Tibial artery (tissue), 4 donors: ENCODE measurements around the gene MRM2.

ENCODE experiments used
- DNase-seq, 2 donors: peaks; one replicate each; pipeline ENCODE4 v3.0.0-alpha.2; 2019
- H3K27ac ChIP-seq, 2 donors: fragments of 200-600 bp; sonication (generic) in 1 of 2; 1 replicate in 1 of 2; 2 replicates in 1 of 2; pipeline ENCODE4 v1.5.1; 2018 to 2019; ENCODE audit warnings: mild to moderate bottlenecking in 1 of 2
- H3K27me3 ChIP-seq, 2 donors: fragments of 200-600 bp; sonication (generic) in 1 of 2; one replicate each; pipeline versions ENCODE4 v1.5.1 to v1.6.0; 2016 to 2019
- H3K36me3 ChIP-seq, 3 donors: fragments of 200-600 bp; sonication (generic) in 2 of 3; one replicate each; pipeline ENCODE4 v1.5.1; 2016 to 2019; ENCODE audit warnings: mild to moderate bottlenecking in 2 of 3
- H3K4me1 ChIP-seq, 4 donors: fragments of 200-600 bp; sonication (generic) in 2 of 4; 1 replicate in 3 of 4; 2 replicates in 1 of 4; pipeline ENCODE4 v1.5.1; 2016 to 2019
- H3K4me3 ChIP-seq, 2 donors: fragments of 200-600 bp; sonication (generic) in 1 of 2; 1 replicate in 1 of 2; 2 replicates in 1 of 2; pipeline ENCODE4 v1.5.1; 2018 to 2019; ENCODE audit warnings: mild to moderate bottlenecking in 2 of 2
- H3K9me3 ChIP-seq, 3 donors: fragments of 200-600 bp; sonication (generic) in 1 of 3; one replicate each; pipeline ENCODE4 v1.5.1; 2016 to 2019
- intact Hi-C: fragments of 100-400 bp; cut with DNase I; formaldehyde crosslinking; loops from one replicate; pipeline ENCODE4 v1.15.0; 2023; ENCODE audit warnings: low total_unique reads
- TF ChIP-seq, protein P1 (sequence below), 2 experiments: fragments of 200-600 bp in 1 of 2; fragments of 450-650 bp in 1 of 2; IDR thresholded peaks; one replicate each; pipeline ENCODE4 v1.5.1; 2017 to 2019; ENCODE audit warnings: antibody characterized with exemption in 2 of 2, mild to moderate bottlenecking in 1 of 2, moderate library complexity in 1 of 2

The MRM2 gene

DNA sequence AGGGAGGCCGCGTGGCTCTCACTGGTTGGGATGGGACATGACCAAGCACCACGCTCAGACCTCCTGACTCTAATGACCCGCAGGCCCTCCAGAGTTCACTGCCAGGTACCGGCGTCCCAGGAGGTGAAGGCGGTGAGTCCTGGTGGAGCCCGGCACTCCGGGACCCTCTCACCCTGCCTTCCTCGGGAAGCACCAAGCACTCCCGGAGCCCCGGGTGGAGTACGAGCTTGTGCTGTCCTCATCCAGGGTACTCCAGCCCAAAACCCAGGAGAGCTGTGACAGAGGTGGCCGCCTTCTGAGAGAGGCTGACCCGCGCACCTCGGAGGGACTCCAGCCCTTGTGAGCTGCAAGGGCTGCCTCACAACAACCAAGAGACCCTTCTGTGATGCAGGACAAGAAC is 18.7 kb downstream of the MRM2 start:
- TF ChIP-seq, protein P1, sequence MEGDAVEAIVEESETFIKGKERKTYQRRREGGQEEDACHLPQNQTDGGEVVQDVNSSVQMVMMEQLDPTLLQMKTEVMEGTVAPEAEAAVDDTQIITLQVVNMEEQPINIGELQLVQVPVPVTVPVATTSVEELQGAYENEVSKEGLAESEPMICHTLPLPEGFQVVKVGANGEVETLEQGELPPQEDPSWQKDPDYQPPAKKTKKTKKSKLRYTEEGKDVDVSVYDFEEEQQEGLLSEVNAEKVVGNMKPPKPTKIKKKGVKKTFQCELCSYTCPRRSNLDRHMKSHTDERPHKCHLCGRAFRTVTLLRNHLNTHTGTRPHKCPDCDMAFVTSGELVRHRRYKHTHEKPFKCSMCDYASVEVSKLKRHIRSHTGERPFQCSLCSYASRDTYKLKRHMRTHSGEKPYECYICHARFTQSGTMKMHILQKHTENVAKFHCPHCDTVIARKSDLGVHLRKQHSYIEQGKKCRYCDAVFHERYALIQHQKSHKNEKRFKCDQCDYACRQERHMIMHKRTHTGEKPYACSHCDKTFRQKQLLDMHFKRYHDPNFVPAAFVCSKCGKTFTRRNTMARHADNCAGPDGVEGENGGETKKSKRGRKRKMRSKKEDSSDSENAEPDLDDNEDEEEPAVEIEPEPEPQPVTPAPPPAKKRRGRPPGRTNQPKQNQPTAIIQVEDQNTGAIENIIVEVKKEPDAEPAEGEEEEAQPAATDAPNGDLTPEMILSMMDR (IDR thresholded peaks at IDR 0.05), result no peak
- H3K9me3 ChIP-seq, result no peaks in the 10 kb centered on the region
- H3K27me3 ChIP-seq, result no peaks in the 10 kb centered on the region
- DNase-seq, result no peak
- peaks cover 12 to 99% (median 61%) of the 10 kb centered on the region in 3 donors for H3K36me3 ChIP-seq
- H3K4me3 ChIP-seq, result no peak overlapping the region
- intact Hi-C loops, result no loop called here
- H3K4me1 ChIP-seq, result no peaks in the 10 kb centered on the region
- H3K27ac ChIP-seq, result no peak overlapping the region

DNA sequence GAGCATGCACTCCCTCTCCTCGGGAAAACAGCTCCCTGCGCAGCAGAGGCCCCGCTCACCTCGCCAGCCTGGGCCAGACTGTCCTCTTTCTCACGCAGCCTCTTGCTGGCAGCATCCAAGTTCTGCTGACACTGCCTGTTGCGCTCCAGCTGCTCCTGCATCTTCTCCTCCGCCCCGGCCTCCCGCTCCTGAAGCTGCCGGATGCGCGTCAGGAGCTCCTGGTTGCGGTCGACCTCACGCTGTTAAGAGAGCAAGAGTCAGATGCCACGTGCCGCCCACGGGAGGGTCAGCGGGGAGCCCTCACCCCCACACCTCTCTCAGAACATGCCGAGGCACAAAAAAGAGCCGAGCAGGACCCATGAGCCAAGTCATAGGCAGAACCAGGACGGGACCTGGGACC is 19.5 kb downstream of the MRM2 start:
- no peaks in the 10 kb centered on the region for H3K4me1 ChIP-seq
- DNase-seq, result no peak
- H3K27ac ChIP-seq, result no peak overlapping the region
- H3K4me3 ChIP-seq, result no peak overlapping the region
- TF ChIP-seq, protein P1 (IDR thresholded peaks at IDR 0.05), result no peak
- peaks cover 17 to 99% (median 69%) of the 10 kb centered on the region in 3 donors for H3K36me3 ChIP-seq
- no peaks in the 10 kb centered on the region for H3K27me3 ChIP-seq
- H3K9me3 ChIP-seq, result no peaks in the 10 kb centered on the region
- intact Hi-C loops, result no loop called here

- DNase-seq, result no peak
- intact Hi-C loops, result no loop called here
Observed at GRCh38 chr7:2220954-2221353, 21.1 kb downstream of the MRM2 start.

GRCh38 chr7:2220506-2220905 is 21.5 kb downstream of the MRM2 start:
- Histone ChIP-seq H3K27me3 (no peaks in the 10 kb centered on the region), H3K27ac (no peak overlapping the region), H3K4me1 (no peaks in the 10 kb centered on the region), H3K9me3 (no peaks in the 10 kb centered on the region), H3K36me3 (peaks cover 23 to 99% (median 76%) of the 10 kb centered on the region in 3 donors), H3K4me3 (no peak overlapping the region)
- no peak for DNase-seq
- intact Hi-C loops, result no loop called here
- TF ChIP-seq, protein P1 (IDR thresholded peaks at IDR 0.05), result no peak

More at GRCh38 chr7:2220954-2221353, 21.1 kb downstream of the MRM2 start:
- Histone ChIP-seq H3K4me1 (no peaks in the 10 kb centered on the region), H3K4me3 (no peak overlapping the region), H3K27ac (no peak overlapping the region), H3K27me3 (no peaks in the 10 kb centered on the region), H3K9me3 (no peaks in the 10 kb centered on the region), H3K36me3 (peaks cover 20 to 99% (median 76%) of the 10 kb centered on the region in 3 donors)
- TF ChIP-seq, protein P1 (IDR thresholded peaks at IDR 0.05), result no peak

DNA sequence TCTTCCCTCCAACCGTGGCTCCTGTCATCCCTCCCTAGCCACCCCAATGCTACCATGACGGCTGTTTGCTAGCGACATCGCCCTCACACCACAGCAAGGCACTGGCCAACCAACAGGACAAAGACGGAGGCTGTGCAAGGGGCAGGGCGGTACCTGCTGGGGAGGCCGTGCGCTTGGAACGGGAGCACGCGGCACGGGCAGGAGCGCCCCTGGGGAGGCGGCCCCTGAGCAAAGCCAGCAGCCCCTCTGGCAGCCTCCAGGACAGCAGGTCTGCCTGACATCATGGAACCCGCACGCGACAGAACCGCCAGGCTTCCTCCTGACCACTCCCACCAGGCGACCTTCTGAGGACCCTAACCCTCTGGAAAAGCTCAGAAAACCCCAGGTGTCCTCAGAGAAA is 22.0 kb downstream of the MRM2 start:
- no peak for DNase-seq
- intact Hi-C loops, result no loop called here
- Histone ChIP-seq H3K9me3 (no peaks in the 10 kb centered on the region), H3K36me3 (peaks cover 25 to 99% (median 74%) of the 10 kb centered on the region in 3 donors), H3K4me1 (no peaks in the 10 kb centered on the region), H3K4me3 (no peak overlapping the region), H3K27ac (no peak overlapping the region), H3K27me3 (no peaks in the 10 kb centered on the region)
- TF ChIP-seq, protein P1 (IDR thresholded peaks at IDR 0.05), result no peak

DNA sequence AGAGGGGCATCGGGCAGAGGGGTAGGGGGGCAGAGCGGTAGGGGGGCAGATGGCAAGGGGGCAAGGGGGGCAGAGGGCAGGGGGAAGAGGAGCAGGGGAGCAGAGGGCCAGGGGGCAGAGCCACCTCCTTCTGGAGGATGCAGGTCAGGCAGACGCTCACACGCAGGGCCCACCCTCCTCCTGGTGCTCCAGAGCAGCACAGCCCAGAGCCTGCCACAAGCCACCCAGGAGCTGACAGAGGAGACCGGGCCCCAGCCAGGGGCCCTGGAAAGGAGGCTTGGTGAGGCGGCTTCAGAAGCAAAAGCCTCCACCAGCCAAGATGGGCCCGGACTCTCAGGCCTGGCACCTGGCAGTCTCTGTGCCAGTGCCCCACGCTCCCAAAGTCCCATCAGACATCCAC is 22.4 kb downstream of the MRM2 start:
- Histone ChIP-seq H3K4me1 (no peaks in the 10 kb centered on the region), H3K27me3 (no peaks in the 10 kb centered on the region), H3K27ac (no peak overlapping the region), H3K9me3 (no peaks in the 10 kb centered on the region), H3K4me3 (no peak overlapping the region), H3K36me3 (peaks cover 30 to 99% (median 75%) of the 10 kb centered on the region in 3 donors)
- DNase-seq, result no peak
- TF ChIP-seq, protein P1 (IDR thresholded peaks at IDR 0.05), result no peak
- intact Hi-C loops, result no loop called here
